Progenitor cell of endocrine pancreas (in vitro differentiated cells): ENCODE data around the gene DTNB. TPM values are rescaled to one million over a fixed set of nuclear protein-coding genes. Genes with fewer than 3 reads are reported as not detected.

Source experiments
- DNase-seq: peaks from one replicate; pipeline ENCODE4 v3.0.0; 2021; ENCODE audit warnings: low spot score; ENCODE audit not compliant: unreplicated experiment
- H3K27ac Mint-ChIP-seq: 2 replicates; pipeline ENCODE4 v1.8.0; 2021; ENCODE audit warnings: mild to moderate bottlenecking, moderate library complexity, mixed read lengths
- H3K27me3 Mint-ChIP-seq: 2 replicates; pipeline ENCODE4 v1.8.0; 2021; ENCODE audit warnings: mixed read lengths
- H3K36me3 Mint-ChIP-seq: 2 replicates; pipeline ENCODE4 v1.8.0; 2022; ENCODE audit warnings: mixed read lengths; ENCODE audit not compliant: insufficient read depth
- H3K4me1 Mint-ChIP-seq: 2 replicates; pipeline ENCODE4 v1.8.0; 2021; ENCODE audit warnings: low read depth, mixed read lengths
- H3K4me3 Mint-ChIP-seq: 2 replicates; pipeline ENCODE4 v1.8.0; 2021; ENCODE audit warnings: low read depth, mild to moderate bottlenecking, moderate library complexity, mixed read lengths
- H3K9me3 Mint-ChIP-seq: 2 replicates; pipeline ENCODE4 v1.8.0; 2021; ENCODE audit warnings: low read depth, mixed read lengths
- CTCF ChIP-seq: fragments of 200-600 bp; sonication (generic); IDR thresholded peaks from one replicate; pipeline ENCODE4 v1.5.0; 2021; ENCODE audit warnings: antibody characterized with exemption, mild to moderate bottlenecking; ENCODE audit not compliant: unreplicated experiment
- total RNA-seq: library from RNA; stranded (reverse); gene quantifications from 2 replicates; pipeline ENCODE4 v1.2.1, GENCODE V29; 2021

DTNB gene
- total RNA-seq, 1 donor from 2014 or later, result 29.3 TPM

- Mint-ChIP-seq H3K36me3 (no peaks in the 10 kb centered on the region), H3K4me3 (no peak overlapping the region), H3K27ac (no peak overlapping the region), H3K9me3 (no peaks in the 10 kb centered on the region), H3K27me3 (peaks cover 42% of the 10 kb centered on the region), H3K4me1 (peaks cover 11% of the 10 kb centered on the region)
- no peak for TF ChIP-seq CTCF
- no peak for DNase-seq
Measured at GRCh38 chr2:25366629-25367028, 306.7 kb downstream of the DTNB start.

DNA sequence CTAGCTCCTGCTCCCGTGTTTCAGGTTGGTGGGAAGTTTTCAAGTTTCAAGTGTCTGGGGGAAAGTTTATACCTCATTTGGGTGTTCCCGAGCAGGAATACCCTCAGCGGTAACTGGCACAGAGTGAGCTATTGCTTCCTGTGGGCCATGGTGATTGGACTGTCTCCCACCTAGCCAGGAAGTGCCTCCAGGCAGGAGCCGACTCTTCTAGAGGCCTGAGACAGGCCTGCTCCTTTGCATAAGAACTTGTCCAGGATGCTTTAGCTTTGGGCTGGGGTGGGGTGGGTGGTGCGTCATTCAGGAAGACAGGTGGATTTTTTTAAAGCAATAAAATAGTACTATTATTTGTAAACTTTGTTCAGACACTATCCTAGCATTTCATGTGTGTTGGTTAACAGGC, 308.1 kb downstream of the DTNB start:
- no peak for DNase-seq
- Mint-ChIP-seq H3K36me3 (no peaks in the 10 kb centered on the region), H3K27me3 (peaks cover 41% of the 10 kb centered on the region), H3K27ac (no peak overlapping the region), H3K9me3 (no peaks in the 10 kb centered on the region), H3K4me1 (peaks cover 4% of the 10 kb centered on the region), H3K4me3 (no peak overlapping the region)
- TF ChIP-seq CTCF, result no peak

- Mint-ChIP-seq H3K4me1 (peaks cover 4% of the 10 kb centered on the region), H3K27me3 (peaks cover 38% of the 10 kb centered on the region), H3K9me3 (no peaks in the 10 kb centered on the region), H3K36me3 (no peaks in the 10 kb centered on the region), H3K27ac (no peak overlapping the region), H3K4me3 (no peak overlapping the region)
- no peak for DNase-seq
- no peak for TF ChIP-seq CTCF
Measured at GRCh38 chr2:25363733-25364132, 309.6 kb downstream of the DTNB start.

DNA sequence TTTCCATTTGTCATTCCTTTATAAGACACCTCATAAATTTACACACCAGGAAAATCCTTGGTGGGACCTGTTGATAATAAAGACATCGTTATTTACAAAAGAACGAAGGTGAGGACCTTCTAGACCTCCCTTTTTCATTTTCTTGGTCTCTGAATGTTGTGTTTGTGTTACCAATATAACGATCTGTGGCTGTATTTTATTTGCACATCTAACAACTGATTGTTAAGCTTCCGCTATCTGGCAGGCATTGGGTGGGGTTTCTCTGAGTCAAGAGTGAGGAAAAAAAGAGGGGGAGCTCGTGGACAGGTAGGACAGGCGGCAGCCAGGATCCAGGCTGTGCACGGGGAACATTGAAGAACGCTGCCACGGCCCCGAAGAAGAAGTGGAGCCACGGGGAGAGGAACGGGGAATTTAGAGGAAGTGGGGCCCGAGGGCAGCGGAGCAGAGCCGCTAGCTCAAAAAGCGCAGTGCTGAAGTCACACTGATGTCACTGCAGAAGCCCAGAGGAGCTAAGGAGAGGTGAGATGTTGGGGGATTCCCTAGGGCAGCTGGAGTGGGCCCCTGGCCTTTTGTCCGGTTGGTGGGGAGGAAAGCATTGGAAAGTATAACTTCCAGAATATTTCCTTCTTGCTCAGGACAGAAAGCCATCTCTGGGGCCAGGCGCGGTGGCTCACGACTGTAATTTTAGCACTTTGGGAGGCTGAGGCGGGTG, 310.8 kb downstream of the DTNB start:
- no peak for DNase-seq
- H3K4me1 Mint-ChIP-seq, result peaks cover 4% of the 10 kb centered on the region
- H3K36me3 Mint-ChIP-seq, result no peaks in the 10 kb centered on the region
- H3K27ac Mint-ChIP-seq, result no peak overlapping the region
- H3K4me3 Mint-ChIP-seq, result peak overlapping the region; percentile 2
- H3K27me3 Mint-ChIP-seq, result peaks cover 38% of the 10 kb centered on the region
- H3K9me3 Mint-ChIP-seq, result no peaks in the 10 kb centered on the region
- no peak for TF ChIP-seq CTCF

DNA sequence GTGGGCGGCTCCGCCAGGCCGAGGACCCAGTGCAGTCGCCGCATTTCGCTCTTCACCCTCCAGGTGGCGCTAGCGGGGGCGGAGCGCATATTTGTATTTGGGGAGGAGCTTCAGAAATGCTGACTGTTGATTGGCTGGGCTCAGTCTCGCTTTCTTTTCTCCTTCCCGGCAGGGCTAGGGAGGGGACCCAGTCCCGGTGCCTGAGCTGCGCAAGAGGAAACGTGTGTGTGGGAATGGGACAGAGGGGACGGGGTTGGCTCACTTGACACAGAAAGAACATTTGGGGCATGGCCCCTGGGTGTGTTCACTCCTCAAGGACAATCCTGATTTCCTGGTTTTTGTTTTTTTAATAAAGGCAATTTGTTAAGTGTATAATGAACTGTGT, 311.3 kb downstream of the DTNB start:
- peak overlapping the region; percentile 2 for H3K4me3 Mint-ChIP-seq
- H3K4me1 Mint-ChIP-seq, result peaks cover 4% of the 10 kb centered on the region
- no peaks in the 10 kb centered on the region for H3K9me3 Mint-ChIP-seq
- peaks cover 39% of the 10 kb centered on the region for H3K27me3 Mint-ChIP-seq
- no peak overlapping the region for H3K27ac Mint-ChIP-seq
- peak; percentile 96 for TF ChIP-seq CTCF
- H3K36me3 Mint-ChIP-seq, result no peaks in the 10 kb centered on the region
- DNase-seq, result peak; percentile 94
